ENCODE data around the gene FGF23.

- no peak for TF ChIP-seq ELF4 (IDR thresholded peaks at IDR 0.05)
- no peak for TF ChIP-seq SP1 (IDR thresholded peaks at IDR 0.05)
- no peak for TF ChIP-seq BHLHE40 (IDR thresholded peaks at IDR 0.05; ENCODE audit: borderline replicate concordance)
- no peak for TF ChIP-seq PKNOX1 (IDR thresholded peaks at IDR 0.05)
- no peak for TF ChIP-seq L3MBTL2 (conservative IDR thresholded peaks at IDR 0.05)
Measured at GRCh38 chr12:4378772-4379171, 740 bp downstream of the FGF23 start.
